ENCODE data around the gene NPAS1. TPM values are rescaled to one million over a fixed set of nuclear protein-coding genes. Genes with fewer than 3 reads are reported as not detected.

Gene NPAS1
- polyA plus RNA-seq, 1 donor (not counting 4 experiments of a cell fraction or from before 2014, with no cell fraction given), result 0.42 TPM

- Histone ChIP-seq H2AFZ (ENCODE audit: control insufficient read depth, low read length) (no peak overlapping the region), H3K9me3 (ENCODE audit: control insufficient read depth, low read depth, low read length) (no peaks in the 10 kb centered on the region), H3K27ac (ENCODE audit: control insufficient read depth, insufficient read depth, low read length) (no peak overlapping the region), H3K79me2 (ENCODE audit: control insufficient read depth, insufficient read depth, low read length) (no peaks in the 10 kb centered on the region), H3K27me3 (ENCODE audit: control insufficient read depth, extremely low read depth, insufficient read depth, low read length) (no peaks in the 10 kb centered on the region), H3K4me2 (ENCODE audit: control insufficient read depth, extremely low read depth, insufficient read depth, low read depth, low read length) (no peak overlapping the region), H4K20me1 (ENCODE audit: control insufficient read depth, extremely low read depth, insufficient read depth, low read length) (no peaks in the 10 kb centered on the region), H3K4me1 (ENCODE audit: control insufficient read depth, extremely low read depth, insufficient read depth, low read length) (no peaks in the 10 kb centered on the region), H3K9me1 (ENCODE audit: control insufficient read depth, extremely low read depth, insufficient read depth, low read length) (no peaks in the 10 kb centered on the region), H3K4me3 (ENCODE audit: control insufficient read depth in 2 of 3, extremely low read depth in 1 of 3, insufficient read depth in 2 of 3, low read depth in 1 of 3, low read length in 3 of 3) (no peak overlapping the region), H3K9ac (ENCODE audit: control insufficient read depth, extremely low read depth, insufficient read depth, low read length) (no peak overlapping the region), H3K36me3 (ENCODE audit: control insufficient read depth in 2 of 2, extremely low read depth in 1 of 2, insufficient read depth in 2 of 2, low read length in 2 of 2) (peaks cover 13 to 21% of the 10 kb centered on the region in 2 experiments)
- DNase-seq (ENCODE audit: low read depth, low spot score), result no peak
- dilution Hi-C loops (cut with MboI; ENCODE audit: extremely low pct_ligation_motif_present, low sequenced_read_pairs), result no loop called here
- TF ChIP-seq, protein P1, sequence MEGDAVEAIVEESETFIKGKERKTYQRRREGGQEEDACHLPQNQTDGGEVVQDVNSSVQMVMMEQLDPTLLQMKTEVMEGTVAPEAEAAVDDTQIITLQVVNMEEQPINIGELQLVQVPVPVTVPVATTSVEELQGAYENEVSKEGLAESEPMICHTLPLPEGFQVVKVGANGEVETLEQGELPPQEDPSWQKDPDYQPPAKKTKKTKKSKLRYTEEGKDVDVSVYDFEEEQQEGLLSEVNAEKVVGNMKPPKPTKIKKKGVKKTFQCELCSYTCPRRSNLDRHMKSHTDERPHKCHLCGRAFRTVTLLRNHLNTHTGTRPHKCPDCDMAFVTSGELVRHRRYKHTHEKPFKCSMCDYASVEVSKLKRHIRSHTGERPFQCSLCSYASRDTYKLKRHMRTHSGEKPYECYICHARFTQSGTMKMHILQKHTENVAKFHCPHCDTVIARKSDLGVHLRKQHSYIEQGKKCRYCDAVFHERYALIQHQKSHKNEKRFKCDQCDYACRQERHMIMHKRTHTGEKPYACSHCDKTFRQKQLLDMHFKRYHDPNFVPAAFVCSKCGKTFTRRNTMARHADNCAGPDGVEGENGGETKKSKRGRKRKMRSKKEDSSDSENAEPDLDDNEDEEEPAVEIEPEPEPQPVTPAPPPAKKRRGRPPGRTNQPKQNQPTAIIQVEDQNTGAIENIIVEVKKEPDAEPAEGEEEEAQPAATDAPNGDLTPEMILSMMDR (optimal IDR thresholded peaks at IDR 0.05 in 1 of 3, IDR thresholded peaks at IDR 0.05 in 1 of 3, conservative IDR thresholded peaks at IDR 0.05 in 1 of 3; ENCODE audit: extremely low read depth in 1 of 3, insufficient read depth in 2 of 3, low read length in 3 of 3), result peak; percentile 49 to 66 (median 64)
- no peak for TF ChIP-seq EZH2 (IDR thresholded peaks at IDR 0.05; ENCODE audit: low read length)
- no peak for FAIRE-seq
Observed at GRCh38 chr19:47002106-47002766, 17.4 kb upstream of the NPAS1 start.

- TF ChIP-seq EZH2 (IDR thresholded peaks at IDR 0.05; ENCODE audit: low read length), result no peak
- TF ChIP-seq, protein P1 (optimal IDR thresholded peaks at IDR 0.05 in 1 of 3, IDR thresholded peaks at IDR 0.05 in 1 of 3, conservative IDR thresholded peaks at IDR 0.05 in 1 of 3; ENCODE audit: extremely low read depth in 1 of 3, insufficient read depth in 2 of 3, low read length in 3 of 3), result no peak
- H3K9me1 ChIP-seq (ENCODE audit: control insufficient read depth, extremely low read depth, insufficient read depth, low read length), result no peaks in the 10 kb centered on the region
- H3K36me3 ChIP-seq (ENCODE audit: control insufficient read depth in 2 of 2, extremely low read depth in 1 of 2, insufficient read depth in 2 of 2, low read length in 2 of 2), result peaks cover 9 to 19% of the 10 kb centered on the region in 2 experiments
- no peak for FAIRE-seq
- no peaks in the 10 kb centered on the region for H4K20me1 ChIP-seq (ENCODE audit: control insufficient read depth, extremely low read depth, insufficient read depth, low read length)
- no peaks in the 10 kb centered on the region for H3K27me3 ChIP-seq (ENCODE audit: control insufficient read depth, extremely low read depth, insufficient read depth, low read length)
- H3K79me2 ChIP-seq (ENCODE audit: control insufficient read depth, insufficient read depth, low read length), result no peaks in the 10 kb centered on the region
- H3K9me3 ChIP-seq (ENCODE audit: control insufficient read depth, low read depth, low read length), result no peaks in the 10 kb centered on the region
- no peak for DNase-seq (ENCODE audit: low read depth, low spot score)
- dilution Hi-C loops (cut with MboI; ENCODE audit: extremely low pct_ligation_motif_present, low sequenced_read_pairs), result no loop called here
- H3K9ac ChIP-seq (ENCODE audit: control insufficient read depth, extremely low read depth, insufficient read depth, low read length), result no peak overlapping the region
- no peak overlapping the region for H3K27ac ChIP-seq (ENCODE audit: control insufficient read depth, insufficient read depth, low read length)
- H2AFZ ChIP-seq (ENCODE audit: control insufficient read depth, low read length), result no peak overlapping the region
- no peak overlapping the region for H3K4me3 ChIP-seq (ENCODE audit: control insufficient read depth in 2 of 3, extremely low read depth in 1 of 3, insufficient read depth in 2 of 3, low read depth in 1 of 3, low read length in 3 of 3)
- H3K4me2 ChIP-seq (ENCODE audit: control insufficient read depth, extremely low read depth, insufficient read depth, low read depth, low read length), result no peak overlapping the region
- no peaks in the 10 kb centered on the region for H3K4me1 ChIP-seq (ENCODE audit: control insufficient read depth, extremely low read depth, insufficient read depth, low read length)
Observed at GRCh38 chr19:47002853-47003610, 16.6 kb upstream of the NPAS1 start.
